ENCODE measurements around the gene CARD10. TPM values are rescaled to one million over a fixed set of nuclear protein-coding genes. Genes with fewer than 3 reads are reported as not detected.

CARD10 gene
- total and polyA plus RNA-seq, 2 donors = 4.5 to 16.6 TPM

- no peaks in the 10 kb centered on the region for H3K4me1 ChIP-seq (ENCODE audit: insufficient read depth)
- no peak for DNase-seq (ENCODE audit: extremely low spot score)
- no peak overlapping the region for H3K4me3 ChIP-seq (ENCODE audit: low read depth, low read length)
- 85% methylated on average over 7 of the region's 7 CpGs for WGBS
- no peaks in the 10 kb centered on the region for H3K36me3 ChIP-seq (ENCODE audit: insufficient read depth)
- no peak overlapping the region for H3K27ac ChIP-seq (ENCODE audit: low read depth)
Observed at GRCh38 chr22:37443086-37443485, 76.1 kb downstream of the CARD10 start.

GRCh38 chr22:37442537-37442936 lies 76.7 kb downstream of the CARD10 start:
- Histone ChIP-seq H3K4me3 (ENCODE audit: low read depth, low read length) (no peak overlapping the region), H3K27ac (ENCODE audit: low read depth) (no peak overlapping the region), H3K36me3 (ENCODE audit: insufficient read depth) (no peaks in the 10 kb centered on the region), H3K4me1 (ENCODE audit: insufficient read depth) (no peaks in the 10 kb centered on the region)
- DNase-seq (ENCODE audit: extremely low spot score) = no peak
- WGBS = 81% methylated on average over 2 of the region's 2 CpGs

- Histone ChIP-seq H3K4me1 (ENCODE audit: insufficient read depth) (no peaks in the 10 kb centered on the region), H3K36me3 (ENCODE audit: insufficient read depth) (no peaks in the 10 kb centered on the region), H3K27ac (ENCODE audit: low read depth) (no peak overlapping the region), H3K4me3 (ENCODE audit: low read depth, low read length) (no peak overlapping the region)
- 63% methylated on average over 8 of the region's 8 CpGs for WGBS
- DNase-seq (ENCODE audit: extremely low spot score) = no peak
Observed at GRCh38 chr22:37442135-37442534, 77.1 kb downstream of the CARD10 start.

GRCh38 chr22:37440875-37441274 lies 78.3 kb downstream of the CARD10 start:
- Histone ChIP-seq H3K27ac (ENCODE audit: low read depth) (no peak overlapping the region), H3K4me1 (ENCODE audit: insufficient read depth) (no peaks in the 10 kb centered on the region), H3K36me3 (ENCODE audit: insufficient read depth) (no peaks in the 10 kb centered on the region), H3K4me3 (ENCODE audit: low read depth, low read length) (no peak overlapping the region)
- 86% methylated on average over 4 of the region's 4 CpGs for WGBS
- DNase-seq (ENCODE audit: extremely low spot score) = no peak

Other genes starting within 250 kb of the CARD10 start
- gene CYTH4, start 236.9 kb downstream of the CARD10 start, total RNA-seq = 10.8 TPM
- 5.2 TPM for gene CYTH4, start 236.9 kb downstream of the CARD10 start, polyA plus RNA-seq
- gene ELFN2, start 91.9 kb downstream of the CARD10 start, total RNA-seq = 0.21 TPM
- gene ELFN2, start 91.9 kb downstream of the CARD10 start, polyA plus RNA-seq = 0.05 TPM
- gene MFNG, start 33.0 kb downstream of the CARD10 start, total RNA-seq = 6.7 TPM
- 24.8 TPM for gene MFNG, start 33.0 kb downstream of the CARD10 start, polyA plus RNA-seq
- gene CDC42EP1, start 41.1 kb upstream of the CARD10 start, total RNA-seq = 6.6 TPM
- 34.5 TPM for gene CDC42EP1, start 41.1 kb upstream of the CARD10 start, polyA plus RNA-seq
- not detected for gene LGALS2, start 60.7 kb upstream of the CARD10 start, total RNA-seq
- gene LGALS2, start 60.7 kb upstream of the CARD10 start, polyA plus RNA-seq = 0.37 TPM
- 29.3 TPM for gene GGA1, start 89.4 kb upstream of the CARD10 start, total RNA-seq
- 45.4 TPM for gene GGA1, start 89.4 kb upstream of the CARD10 start, polyA plus RNA-seq
- 10.9 TPM for gene SH3BP1, start 120.3 kb upstream of the CARD10 start, total RNA-seq
- gene SH3BP1, start 120.3 kb upstream of the CARD10 start, polyA plus RNA-seq = 11.3 TPM
- gene PDXP, start 139.3 kb upstream of the CARD10 start, total RNA-seq = 3.2 TPM
- 15.1 TPM for gene PDXP, start 139.3 kb upstream of the CARD10 start, polyA plus RNA-seq
- 1,499 TPM for gene LGALS1, start 156.2 kb upstream of the CARD10 start, total RNA-seq
- 1,781 TPM for gene LGALS1, start 156.2 kb upstream of the CARD10 start, polyA plus RNA-seq
- 8.7 TPM for gene NOL12, start 166.9 kb upstream of the CARD10 start, total RNA-seq
- gene NOL12, start 166.9 kb upstream of the CARD10 start, polyA plus RNA-seq = 17.9 TPM
- gene TRIOBP, start 177.6 kb upstream of the CARD10 start, total RNA-seq = 64.2 TPM
- 140 TPM for gene TRIOBP, start 177.6 kb upstream of the CARD10 start, polyA plus RNA-seq